GM21737 (cell line): ENCODE data around the gene DUSP6.

ENCODE experiments used
- ATAC-seq: cut with Tn5 transposase; IDR thresholded peaks from one replicate; pipeline ENCODE4 v1.9.1; 2021; ENCODE audit warnings: mild to moderate bottlenecking, moderate library complexity; ENCODE audit not compliant: unreplicated experiment

DUSP6 gene

GRCh38 chr12:89376202-89376529 lies 23.9 kb upstream of the DUSP6 start:
- ATAC-seq: no peak

GRCh38 chr12:89373763-89374572 lies 21.7 kb upstream of the DUSP6 start:
- no peak for ATAC-seq

- no peak for ATAC-seq
Measured at GRCh38 chr12:89372584-89373370, 20.5 kb upstream of the DUSP6 start.

- ATAC-seq: no peak
Measured at GRCh38 chr12:89370850-89371249, 18.5 kb upstream of the DUSP6 start.

- ATAC-seq: no peak
Measured at GRCh38 chr12:89370421-89370831, 18.1 kb upstream of the DUSP6 start.

- no peak for ATAC-seq
Measured at GRCh38 chr12:89369166-89369565, 16.9 kb upstream of the DUSP6 start.

- no peak for ATAC-seq
Measured at GRCh38 chr12:89368391-89368790, 16.1 kb upstream of the DUSP6 start.

GRCh38 chr12:89366676-89367364 lies 14.5 kb upstream of the DUSP6 start:
- ATAC-seq: no peak

GRCh38 chr12:89364631-89365030 lies 12.3 kb upstream of the DUSP6 start:
- ATAC-seq: no peak

- ATAC-seq: no peak
Measured at GRCh38 chr12:89364058-89364457, 11.8 kb upstream of the DUSP6 start.

- no peak for ATAC-seq
Measured at GRCh38 chr12:89363582-89363981, 11.3 kb upstream of the DUSP6 start.

- ATAC-seq: no peak
Measured at GRCh38 chr12:89363084-89363483, 10.8 kb upstream of the DUSP6 start.

GRCh38 chr12:89359615-89360014 lies 7.3 kb upstream of the DUSP6 start:
- no peak for ATAC-seq

GRCh38 chr12:89358805-89359204 lies 6.5 kb upstream of the DUSP6 start:
- no peak for ATAC-seq

- ATAC-seq: no peak
Measured at GRCh38 chr12:89357297-89357730, 5.0 kb upstream of the DUSP6 start.

- no peak for ATAC-seq
Measured at GRCh38 chr12:89356069-89356665, 3.9 kb upstream of the DUSP6 start.

GRCh38 chr12:89355243-89356068 lies 3.2 kb upstream of the DUSP6 start:
- no peak for ATAC-seq

- no peak for ATAC-seq
Measured at GRCh38 chr12:89354612-89355067, 2.3 kb upstream of the DUSP6 start.

- peak; percentile 32 for ATAC-seq
Measured at GRCh38 chr12:89353823-89354611, 1.7 kb upstream of the DUSP6 start.
